ENCODE data around the gene ARSK.

The ARSK gene

DNA sequence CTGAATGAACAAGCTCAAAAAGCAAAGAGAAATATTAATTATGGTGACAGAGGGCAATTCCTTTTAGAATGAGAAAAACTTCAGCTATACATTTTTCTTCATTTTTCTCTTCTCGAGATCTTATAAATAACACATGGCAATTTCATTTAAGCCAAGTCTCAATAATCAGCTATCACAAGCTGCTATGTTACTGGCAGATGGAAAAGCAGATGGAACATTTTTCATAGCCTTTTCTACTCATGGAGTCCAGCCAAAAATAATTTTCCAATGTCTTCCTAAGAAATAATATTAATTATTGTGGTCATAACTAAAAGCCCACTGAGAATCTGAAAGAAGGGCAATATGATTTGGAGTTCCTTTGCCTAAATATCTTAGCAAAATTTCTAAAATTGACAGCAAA lies 35.8 kb upstream of the ARSK start:
- POLR2A ChIA-PET, result no interaction called here
- no peak overlapping the region for H3K4me3 ChIP-seq (ENCODE audit: low read depth, low read length)
- TF ChIP-seq, protein P1, sequence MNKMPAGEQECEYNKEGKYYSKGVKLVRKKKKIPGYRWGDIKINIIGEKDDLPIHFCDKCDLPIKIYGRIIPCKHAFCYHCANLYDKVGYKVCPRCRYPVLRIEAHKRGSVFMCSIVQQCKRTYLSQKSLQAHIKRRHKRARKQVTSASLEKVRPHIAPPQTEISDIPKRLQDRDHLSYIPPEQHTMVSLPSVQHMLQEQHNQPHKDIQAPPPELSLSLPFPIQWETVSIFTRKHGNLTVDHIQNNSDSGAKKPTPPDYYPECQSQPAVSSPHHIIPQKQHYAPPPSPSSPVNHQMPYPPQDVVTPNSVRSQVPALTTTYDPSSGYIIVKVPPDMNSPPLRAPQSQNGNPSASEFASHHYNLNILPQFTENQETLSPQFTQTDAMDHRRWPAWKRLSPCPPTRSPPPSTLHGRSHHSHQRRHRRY (tag by site-specific recombination; IDR thresholded peaks at IDR 0.05), result no peak
- no peak for TF ChIP-seq ZNF214 (tag by site-specific recombination; IDR thresholded peaks at IDR 0.05; ENCODE audit: borderline replicate concordance)
- no peak for TF ChIP-seq ZFP37 (tag by site-specific recombination; IDR thresholded peaks at IDR 0.05)
- no peak for TF ChIP-seq ZNF707 (tag by site-specific recombination; IDR thresholded peaks at IDR 0.05)
- no peak for TF ChIP-seq BCL11B (tag by site-specific recombination; IDR thresholded peaks at IDR 0.05; ENCODE audit: low read depth)
- no peak for TF ChIP-seq SALL2 (tag by site-specific recombination; IDR thresholded peaks at IDR 0.05; ENCODE audit: borderline replicate concordance)
- no peak for TF ChIP-seq HOXC10 (CRISPR knock-in tag; IDR thresholded peaks at IDR 0.05)
- no peak for TF ChIP-seq ZFP69B (tag by site-specific recombination; IDR thresholded peaks at IDR 0.05)
- no peak for TF ChIP-seq ZNF658 (tag by site-specific recombination; IDR thresholded peaks at IDR 0.05)
- TF ChIP-seq ZNF292 (tag by site-specific recombination; IDR thresholded peaks at IDR 0.05; ENCODE audit: borderline replicate concordance, low read depth), result no peak
- TF ChIP-seq ZNF747 (tag by site-specific recombination; IDR thresholded peaks at IDR 0.05), result no peak
- TF ChIP-seq ZNF664 (tag by site-specific recombination; IDR thresholded peaks at IDR 0.05), result no peak
- TF ChIP-seq FEZF1 (tag by site-specific recombination; IDR thresholded peaks at IDR 0.05), result no peak
- TF ChIP-seq ZNF626 (tag by site-specific recombination; IDR thresholded peaks at IDR 0.05), result no peak
- no peak for TF ChIP-seq ZNF48 (tag by site-specific recombination; IDR thresholded peaks at IDR 0.05)
- TF ChIP-seq, protein P2, sequence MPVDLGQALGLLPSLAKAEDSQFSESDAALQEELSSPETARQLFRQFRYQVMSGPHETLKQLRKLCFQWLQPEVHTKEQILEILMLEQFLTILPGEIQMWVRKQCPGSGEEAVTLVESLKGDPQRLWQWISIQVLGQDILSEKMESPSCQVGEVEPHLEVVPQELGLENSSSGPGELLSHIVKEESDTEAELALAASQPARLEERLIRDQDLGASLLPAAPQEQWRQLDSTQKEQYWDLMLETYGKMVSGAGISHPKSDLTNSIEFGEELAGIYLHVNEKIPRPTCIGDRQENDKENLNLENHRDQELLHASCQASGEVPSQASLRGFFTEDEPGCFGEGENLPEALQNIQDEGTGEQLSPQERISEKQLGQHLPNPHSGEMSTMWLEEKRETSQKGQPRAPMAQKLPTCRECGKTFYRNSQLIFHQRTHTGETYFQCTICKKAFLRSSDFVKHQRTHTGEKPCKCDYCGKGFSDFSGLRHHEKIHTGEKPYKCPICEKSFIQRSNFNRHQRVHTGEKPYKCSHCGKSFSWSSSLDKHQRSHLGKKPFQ (tag by site-specific recombination; IDR thresholded peaks at IDR 0.05), result no peak
- TF ChIP-seq, protein P3, sequence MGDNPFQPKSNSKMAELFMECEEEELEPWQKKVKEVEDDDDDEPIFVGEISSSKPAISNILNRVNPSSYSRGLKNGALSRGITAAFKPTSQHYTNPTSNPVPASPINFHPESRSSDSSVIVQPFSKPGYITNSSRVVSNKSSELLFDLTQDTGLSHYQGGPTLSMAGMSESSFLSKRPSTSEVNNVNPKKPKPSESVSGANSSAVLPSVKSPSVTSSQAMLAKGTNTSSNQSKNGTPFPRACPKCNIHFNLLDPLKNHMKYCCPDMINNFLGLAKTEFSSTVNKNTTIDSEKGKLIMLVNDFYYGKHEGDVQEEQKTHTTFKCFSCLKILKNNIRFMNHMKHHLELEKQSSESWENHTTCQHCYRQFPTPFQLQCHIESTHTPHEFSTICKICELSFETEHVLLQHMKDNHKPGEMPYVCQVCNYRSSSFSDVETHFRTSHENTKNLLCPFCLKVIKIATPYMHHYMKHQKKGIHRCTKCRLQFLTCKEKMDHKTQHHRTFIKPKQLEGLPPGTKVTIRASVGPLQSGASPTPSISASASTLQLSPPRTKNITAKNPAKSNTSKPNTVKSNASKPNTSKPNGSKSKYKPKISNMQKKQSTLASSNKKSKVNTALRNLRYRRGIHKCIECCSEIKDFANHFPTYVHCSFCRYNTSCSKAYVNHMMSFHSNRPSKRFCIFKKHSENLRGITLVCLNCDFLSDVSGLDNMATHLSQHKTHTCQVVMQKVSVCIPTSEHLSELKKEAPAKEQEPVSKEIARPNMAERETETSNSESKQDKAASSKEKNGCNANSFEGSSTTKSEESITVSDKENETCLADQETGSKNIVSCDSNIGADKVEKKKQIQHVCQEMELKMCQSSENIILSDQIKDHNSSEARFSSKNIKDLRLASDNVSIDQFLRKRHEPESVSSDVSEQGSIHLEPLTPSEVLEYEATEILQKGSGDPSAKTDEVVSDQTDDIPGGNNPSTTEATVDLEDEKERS (tag by site-specific recombination; IDR thresholded peaks at IDR 0.05), result no peak
- H3K36me3 ChIP-seq (ENCODE audit: control insufficient read depth in 2 of 2, insufficient read depth in 1 of 2, low read length in 2 of 2), result peaks cover 32 to 78% of the 10 kb centered on the region in 2 experiments; a peak in 2 of 3 replicates
- CTCF ChIA-PET, result interaction anchor here (0.7 kb wide), 1 partner anchor 119 kb away, joined by 3 read pairs; no protein-coding TSS in a partner anchor
- no peaks in the 10 kb centered on the region for H3K9me3 ChIP-seq (ENCODE audit: control insufficient read depth, insufficient read depth, low read depth, low read length)
- H3K4me1 ChIP-seq (ENCODE audit: control insufficient read depth, insufficient read depth, low read length), result no peaks in the 10 kb centered on the region
- H3K27ac ChIP-seq (ENCODE audit: extremely low read depth, low read depth, low read length), result no peak overlapping the region

DNA sequence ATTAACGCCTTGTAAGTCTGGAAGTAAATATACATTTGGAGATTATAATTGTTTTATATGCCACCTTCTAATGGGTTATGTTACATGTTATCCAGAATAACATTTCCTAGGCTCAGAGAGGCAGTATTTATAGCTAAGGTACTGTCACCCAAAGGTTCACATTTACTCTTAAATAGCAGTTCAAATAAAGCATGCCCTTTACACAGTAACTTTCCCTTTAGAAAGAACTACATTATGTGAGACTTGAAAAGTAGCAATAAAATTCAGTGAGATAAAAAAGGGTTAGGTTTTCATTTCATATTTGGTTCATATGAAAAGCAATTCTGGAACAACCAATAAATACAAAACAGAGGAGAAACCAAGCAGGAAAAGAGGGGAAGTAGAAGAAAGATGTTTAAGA lies 35.2 kb upstream of the ARSK start:
- no peaks in the 10 kb centered on the region for H3K9me3 ChIP-seq (ENCODE audit: control insufficient read depth, insufficient read depth, low read depth, low read length)
- ChIA-PET POLR2A (no interaction called here), CTCF (interaction anchor here (0.7 kb wide), 1 partner anchor 120 kb away, joined by 3 read pairs; no protein-coding TSS in a partner anchor)
- H3K4me3 ChIP-seq (ENCODE audit: low read depth, low read length), result no peak overlapping the region
- no peaks in the 10 kb centered on the region for H3K4me1 ChIP-seq (ENCODE audit: control insufficient read depth, insufficient read depth, low read length)
- H3K27ac ChIP-seq (ENCODE audit: extremely low read depth, low read depth, low read length), result no peak overlapping the region
- H3K36me3 ChIP-seq (ENCODE audit: control insufficient read depth in 2 of 2, insufficient read depth in 1 of 2, low read length in 2 of 2), result peaks cover 32 to 73% of the 10 kb centered on the region in 2 experiments; a peak in 2 of 3 replicates
- TF ChIP-seq ZNF2 (tag by site-specific recombination; IDR thresholded peaks at IDR 0.05) (no peak), ZNF629 (tag by site-specific recombination; IDR thresholded peaks at IDR 0.05) (no peak), ZNF175 (tag by site-specific recombination; IDR thresholded peaks at IDR 0.05) (no peak), GLIS2 (tag by site-specific recombination; IDR thresholded peaks at IDR 0.05) (no peak)
- TF ChIP-seq, protein P4, sequence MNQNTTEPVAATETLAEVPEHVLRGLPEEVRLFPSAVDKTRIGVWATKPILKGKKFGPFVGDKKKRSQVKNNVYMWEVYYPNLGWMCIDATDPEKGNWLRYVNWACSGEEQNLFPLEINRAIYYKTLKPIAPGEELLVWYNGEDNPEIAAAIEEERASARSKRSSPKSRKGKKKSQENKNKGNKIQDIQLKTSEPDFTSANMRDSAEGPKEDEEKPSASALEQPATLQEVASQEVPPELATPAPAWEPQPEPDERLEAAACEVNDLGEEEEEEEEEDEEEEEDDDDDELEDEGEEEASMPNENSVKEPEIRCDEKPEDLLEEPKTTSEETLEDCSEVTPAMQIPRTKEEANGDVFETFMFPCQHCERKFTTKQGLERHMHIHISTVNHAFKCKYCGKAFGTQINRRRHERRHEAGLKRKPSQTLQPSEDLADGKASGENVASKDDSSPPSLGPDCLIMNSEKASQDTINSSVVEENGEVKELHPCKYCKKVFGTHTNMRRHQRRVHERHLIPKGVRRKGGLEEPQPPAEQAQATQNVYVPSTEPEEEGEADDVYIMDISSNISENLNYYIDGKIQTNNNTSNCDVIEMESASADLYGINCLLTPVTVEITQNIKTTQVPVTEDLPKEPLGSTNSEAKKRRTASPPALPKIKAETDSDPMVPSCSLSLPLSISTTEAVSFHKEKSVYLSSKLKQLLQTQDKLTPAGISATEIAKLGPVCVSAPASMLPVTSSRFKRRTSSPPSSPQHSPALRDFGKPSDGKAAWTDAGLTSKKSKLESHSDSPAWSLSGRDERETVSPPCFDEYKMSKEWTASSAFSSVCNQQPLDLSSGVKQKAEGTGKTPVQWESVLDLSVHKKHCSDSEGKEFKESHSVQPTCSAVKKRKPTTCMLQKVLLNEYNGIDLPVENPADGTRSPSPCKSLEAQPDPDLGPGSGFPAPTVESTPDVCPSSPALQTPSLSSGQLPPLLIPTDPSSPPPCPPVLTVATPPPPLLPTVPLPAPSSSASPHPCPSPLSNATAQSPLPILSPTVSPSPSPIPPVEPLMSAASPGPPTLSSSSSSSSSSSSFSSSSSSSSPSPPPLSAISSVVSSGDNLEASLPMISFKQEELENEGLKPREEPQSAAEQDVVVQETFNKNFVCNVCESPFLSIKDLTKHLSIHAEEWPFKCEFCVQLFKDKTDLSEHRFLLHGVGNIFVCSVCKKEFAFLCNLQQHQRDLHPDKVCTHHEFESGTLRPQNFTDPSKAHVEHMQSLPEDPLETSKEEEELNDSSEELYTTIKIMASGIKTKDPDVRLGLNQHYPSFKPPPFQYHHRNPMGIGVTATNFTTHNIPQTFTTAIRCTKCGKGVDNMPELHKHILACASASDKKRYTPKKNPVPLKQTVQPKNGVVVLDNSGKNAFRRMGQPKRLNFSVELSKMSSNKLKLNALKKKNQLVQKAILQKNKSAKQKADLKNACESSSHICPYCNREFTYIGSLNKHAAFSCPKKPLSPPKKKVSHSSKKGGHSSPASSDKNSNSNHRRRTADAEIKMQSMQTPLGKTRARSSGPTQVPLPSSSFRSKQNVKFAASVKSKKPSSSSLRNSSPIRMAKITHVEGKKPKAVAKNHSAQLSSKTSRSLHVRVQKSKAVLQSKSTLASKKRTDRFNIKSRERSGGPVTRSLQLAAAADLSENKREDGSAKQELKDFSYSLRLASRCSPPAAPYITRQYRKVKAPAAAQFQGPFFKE (tag by site-specific recombination; IDR thresholded peaks at IDR 0.05; ENCODE audit: borderline replicate concordance), result no peak
- TF ChIP-seq, protein P5, sequence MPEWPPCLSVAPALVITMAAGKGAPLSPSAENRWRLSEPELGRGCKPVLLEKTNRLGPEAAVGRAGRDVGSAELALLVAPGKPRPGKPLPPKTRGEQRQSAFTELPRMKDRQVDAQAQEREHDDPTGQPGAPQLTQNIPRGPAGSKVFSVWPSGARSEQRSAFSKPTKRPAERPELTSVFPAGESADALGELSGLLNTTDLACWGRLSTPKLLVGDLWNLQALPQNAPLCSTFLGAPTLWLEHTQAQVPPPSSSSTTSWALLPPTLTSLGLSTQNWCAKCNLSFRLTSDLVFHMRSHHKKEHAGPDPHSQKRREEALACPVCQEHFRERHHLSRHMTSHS (tag by site-specific recombination; IDR thresholded peaks at IDR 0.05), result no peak

Data from HEK293 (cell line).